ENCODE results near the gene DBNDD1.
A peak's percentile ranks its signal among the peaks of the same experiment; 100 is the strongest.
"Not testable (repeated sequence)": the region's sequence is repeated elsewhere in the genome, so short reads cannot be mapped to it uniquely, and the experiment has no call there.

Gene DBNDD1

GRCh38 chr16:89986600-89986999 lies 32.7 kb downstream of the DBNDD1 start:
- DNase-seq: no peak

- DNase-seq: no peak
Observed at GRCh38 chr16:89985219-89985618, 34.0 kb downstream of the DBNDD1 start.

DNA sequence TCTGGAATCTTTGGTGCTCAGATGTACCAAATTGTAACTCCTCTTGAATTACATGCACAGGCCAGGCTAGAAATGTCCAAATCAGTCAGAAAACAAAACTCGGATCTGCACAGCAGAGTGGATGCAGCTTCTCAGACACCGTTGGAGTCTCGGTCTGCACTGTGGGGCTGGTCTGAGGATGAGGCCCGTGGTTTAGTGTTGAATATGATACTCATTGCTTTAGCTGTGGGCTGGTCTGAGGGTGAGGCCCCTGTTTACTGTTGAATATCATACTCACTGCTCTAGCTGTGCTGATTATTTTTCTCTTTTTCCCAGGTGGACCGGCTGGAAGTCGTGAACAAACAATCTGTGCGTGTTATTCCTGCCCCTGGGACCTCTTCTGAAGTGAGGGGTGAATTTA lies 35.0 kb downstream of the DBNDD1 start:
- no peak for DNase-seq

GRCh38 chr16:89983536-89983935 lies 35.7 kb downstream of the DBNDD1 start:
- peak; percentile 27 for DNase-seq

DNA sequence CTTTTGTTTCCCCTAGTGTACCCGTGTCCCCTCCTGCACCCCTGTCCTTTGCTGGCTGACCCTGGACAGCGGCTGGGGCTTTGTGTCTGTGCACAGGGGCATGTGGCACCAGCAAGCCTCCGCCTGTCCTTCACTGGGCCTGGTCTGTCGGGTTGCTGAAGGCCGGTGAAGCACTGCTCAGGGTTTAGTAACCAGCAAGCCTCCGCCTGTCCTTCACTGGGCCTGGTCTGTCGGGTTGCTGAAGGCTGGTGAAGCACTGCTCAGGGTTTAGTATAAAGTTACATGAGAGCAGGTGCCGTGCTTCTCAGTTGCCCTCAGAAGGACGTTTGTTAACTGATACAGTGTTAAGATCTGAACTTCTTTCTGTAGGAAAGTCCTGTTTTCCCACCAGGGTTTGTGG lies 36.9 kb downstream of the DBNDD1 start:
- no peak for DNase-seq

DNA sequence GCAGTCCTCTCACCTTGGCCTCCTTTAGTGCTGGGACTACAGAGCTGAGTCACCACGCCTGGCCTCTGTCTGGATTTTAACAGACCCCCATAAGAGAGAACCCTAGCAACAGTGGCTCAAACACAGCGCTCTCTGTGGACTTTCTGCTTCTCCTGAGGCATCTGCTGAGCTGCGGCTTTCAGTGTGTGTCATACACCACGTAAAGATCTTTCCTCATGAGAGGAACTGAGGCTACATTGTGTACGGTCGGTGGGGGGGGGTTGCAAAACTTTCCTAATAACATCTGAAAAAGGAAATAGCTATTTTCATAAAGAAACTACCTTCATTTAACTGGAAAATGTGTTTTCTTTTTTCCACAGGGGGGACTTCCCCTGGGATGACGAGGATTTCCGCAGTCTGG lies 37.8 kb downstream of the DBNDD1 start:
- DNase-seq: peak; percentile 19

DNA sequence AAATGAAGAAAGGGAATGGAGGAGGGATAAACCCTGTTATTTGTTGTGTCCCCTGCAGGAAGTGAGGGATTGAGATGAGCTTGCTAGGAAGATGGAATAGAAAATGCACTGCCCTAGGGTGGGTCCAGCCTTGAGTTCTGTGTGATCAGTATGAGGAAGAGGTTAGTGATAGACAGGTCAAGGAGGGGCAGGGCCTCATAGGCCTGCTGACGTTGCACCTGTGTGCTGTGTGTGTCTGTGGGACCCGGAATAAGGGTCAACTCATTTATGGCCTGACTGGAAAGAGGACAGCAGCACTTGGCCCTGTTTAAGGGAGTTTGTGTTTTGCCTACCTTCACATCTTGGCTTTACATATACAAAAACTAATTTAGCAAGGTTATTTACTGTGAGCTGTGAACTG lies 44.4 kb downstream of the DBNDD1 start:
- no peak for DNase-seq

DNA sequence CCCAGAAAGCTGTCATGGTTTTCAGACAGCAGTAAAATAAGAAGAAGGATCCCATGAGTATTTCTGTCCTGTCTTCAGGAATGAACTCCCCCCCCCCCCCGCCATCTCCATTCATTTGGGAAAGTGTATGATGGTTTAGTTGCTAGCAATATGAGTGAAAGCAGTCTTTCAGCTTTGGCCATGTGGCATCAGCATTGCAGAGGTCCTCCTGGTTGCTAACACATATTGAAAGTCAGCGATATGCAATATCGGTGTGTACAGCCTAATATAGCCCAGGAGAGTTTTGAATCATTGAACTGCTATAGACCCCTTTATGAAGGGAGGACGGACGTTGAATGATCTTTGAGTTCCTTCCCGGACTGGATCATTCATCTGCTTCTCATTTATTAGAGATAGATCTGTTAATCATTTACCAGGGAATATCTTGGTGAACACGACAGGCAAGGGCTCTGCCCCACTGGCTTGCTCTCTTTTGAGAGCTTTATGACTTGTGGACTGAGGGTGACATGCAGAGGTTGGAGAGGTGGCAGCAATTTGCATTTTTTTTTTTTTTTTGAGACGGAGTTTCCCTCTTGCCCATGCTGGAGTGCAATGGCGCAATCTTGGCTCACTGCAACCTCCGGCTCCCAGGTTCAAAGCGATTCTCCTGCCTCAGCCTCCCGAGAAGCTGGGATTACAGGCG lies 45.5 kb downstream of the DBNDD1 start:
- DNase-seq: no peak

DNA sequence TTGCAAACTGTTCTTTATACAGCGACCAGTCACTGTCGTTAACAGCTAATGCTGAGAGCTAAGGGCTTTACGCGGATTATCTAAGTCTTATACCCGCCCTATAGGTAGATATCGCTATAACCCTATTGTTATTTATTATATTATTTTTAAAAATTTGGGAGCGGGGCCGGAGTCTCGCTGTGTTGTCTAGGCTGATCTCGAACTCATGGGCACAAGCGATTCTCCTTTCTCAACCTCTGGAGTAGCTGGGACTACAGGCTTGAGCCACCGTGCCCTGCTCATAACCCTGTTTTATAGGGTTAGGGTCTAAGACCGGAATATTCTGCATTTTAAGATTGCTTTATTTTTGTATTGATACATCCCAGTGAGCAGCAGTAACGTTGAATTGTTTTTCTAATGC lies 46.0 kb downstream of the DBNDD1 start:
- no peak for DNase-seq

DNA sequence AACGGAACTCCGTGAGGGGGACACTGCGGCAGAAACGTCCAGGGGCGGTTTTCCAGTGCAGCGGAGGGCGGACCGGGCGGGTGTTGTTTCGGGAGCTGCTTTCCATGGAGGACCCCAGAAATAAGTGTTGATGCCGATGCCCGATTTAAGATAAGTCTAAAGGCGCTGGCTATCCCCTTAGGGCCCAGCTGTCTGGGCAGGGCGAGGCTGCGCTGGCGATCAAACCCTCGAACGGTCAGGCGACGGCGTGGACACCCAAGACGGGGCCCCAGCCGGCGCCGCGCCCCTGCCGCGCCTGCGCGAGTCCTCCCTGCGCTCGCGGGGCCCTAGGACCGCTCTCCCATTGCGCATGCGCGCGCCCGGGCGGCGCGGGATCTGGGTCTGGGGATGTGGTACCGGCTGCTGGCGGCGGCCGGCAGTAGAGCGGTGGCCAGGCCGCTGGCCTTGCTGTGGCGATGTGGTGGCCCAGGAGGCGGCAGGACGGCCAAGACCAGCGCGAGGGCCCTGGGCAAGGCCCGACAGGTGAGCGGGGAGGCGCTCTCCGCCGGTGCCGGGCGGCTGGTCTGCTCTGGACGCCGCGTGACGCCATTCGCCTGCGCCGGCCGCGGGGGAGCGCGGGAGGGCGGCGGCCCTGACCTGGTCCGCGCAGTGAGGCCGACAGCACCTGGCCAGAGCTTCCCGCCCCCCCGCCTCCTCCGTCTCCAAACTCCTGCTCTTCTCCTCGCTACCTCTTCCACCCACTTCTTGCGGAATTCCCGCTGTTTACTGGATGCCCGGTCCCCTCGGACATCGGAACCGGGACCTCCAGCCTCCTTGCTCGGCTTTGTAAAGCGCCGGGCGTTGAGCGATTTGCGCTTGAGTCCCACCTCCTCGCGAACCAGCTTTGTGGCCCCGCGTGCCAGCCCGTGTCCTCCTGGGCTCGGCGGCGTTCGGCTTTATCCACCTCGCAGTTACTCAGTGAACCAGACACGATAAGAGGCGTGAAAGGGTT lies 46.7 kb downstream of the DBNDD1 start:
- peak; percentile 90 for DNase-seq

DNA sequence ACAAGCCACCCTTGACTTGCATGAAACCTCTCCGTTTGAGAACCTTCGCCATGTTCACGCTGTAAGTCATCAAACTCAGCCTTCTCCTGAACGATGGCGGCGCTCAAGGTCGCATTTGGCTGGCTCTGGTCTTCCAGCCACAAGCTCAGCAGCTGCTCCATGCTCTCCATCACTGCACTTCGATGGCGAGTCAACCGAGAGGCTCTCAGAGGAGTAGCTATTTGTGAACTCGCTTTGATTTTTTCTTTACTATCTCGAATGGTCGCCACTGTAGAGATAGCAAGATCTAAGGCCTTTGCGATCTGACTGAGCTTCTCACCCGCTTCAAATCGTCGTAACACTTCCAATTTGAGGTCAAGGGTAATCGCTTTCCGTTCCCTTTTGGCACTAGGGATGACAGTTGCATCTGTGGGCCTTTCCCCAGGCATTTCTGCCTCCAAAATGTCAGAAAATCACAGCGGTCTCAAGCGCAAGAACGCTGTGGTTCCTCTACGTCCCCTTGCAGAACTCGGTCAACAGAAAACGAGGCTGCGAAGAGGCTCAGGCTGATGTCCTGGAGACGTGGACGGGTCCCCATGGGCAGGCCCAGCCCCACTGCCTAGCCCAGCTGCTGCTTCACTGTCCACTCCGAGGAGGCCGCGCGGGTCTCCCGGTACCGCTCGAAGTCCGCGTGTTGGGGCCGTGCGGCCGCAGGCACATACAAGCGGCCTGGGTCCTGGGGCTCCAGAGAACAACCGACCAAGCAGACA lies 47.6 kb downstream of the DBNDD1 start:
- no peak for DNase-seq

DNA sequence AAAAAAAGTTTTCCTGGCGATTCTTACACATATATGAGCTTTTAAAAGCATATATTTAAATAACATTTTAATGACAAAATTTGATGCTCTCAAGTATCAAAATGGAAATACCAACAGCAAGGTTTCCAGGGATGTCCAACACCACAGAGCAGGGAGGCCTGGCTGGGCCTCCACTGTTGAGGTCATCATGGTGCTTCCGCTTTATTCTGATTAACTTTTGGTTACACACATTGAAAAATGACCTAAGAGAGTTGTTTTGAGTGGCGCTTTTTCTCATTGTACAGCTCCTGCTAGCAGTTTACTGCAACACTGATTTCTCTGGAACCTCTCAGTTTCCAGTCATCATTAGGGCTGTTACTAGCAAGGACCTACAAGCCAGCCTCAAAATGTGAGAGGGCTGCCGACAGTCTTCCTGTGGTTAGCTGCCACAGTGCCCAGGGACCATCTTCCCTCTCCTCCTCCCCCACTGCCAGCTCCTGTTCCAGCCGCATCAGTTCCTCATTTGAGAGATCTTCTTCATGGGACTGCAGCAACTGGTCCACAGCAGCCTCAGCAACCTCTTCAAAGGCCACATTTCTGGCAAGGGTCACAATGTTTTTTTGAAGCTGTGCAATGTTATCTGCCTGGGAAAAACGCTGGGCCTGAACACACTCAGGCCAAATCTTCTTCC lies 49.4 kb downstream of the DBNDD1 start:
- no peak for DNase-seq

GRCh38 chr16:89968074-89968473 lies 51.2 kb downstream of the DBNDD1 start:
- DNase-seq: not testable (repeated sequence)

GRCh38 chr16:89967436-89967835 lies 51.8 kb downstream of the DBNDD1 start:
- DNase-seq: not testable (repeated sequence)

DNA sequence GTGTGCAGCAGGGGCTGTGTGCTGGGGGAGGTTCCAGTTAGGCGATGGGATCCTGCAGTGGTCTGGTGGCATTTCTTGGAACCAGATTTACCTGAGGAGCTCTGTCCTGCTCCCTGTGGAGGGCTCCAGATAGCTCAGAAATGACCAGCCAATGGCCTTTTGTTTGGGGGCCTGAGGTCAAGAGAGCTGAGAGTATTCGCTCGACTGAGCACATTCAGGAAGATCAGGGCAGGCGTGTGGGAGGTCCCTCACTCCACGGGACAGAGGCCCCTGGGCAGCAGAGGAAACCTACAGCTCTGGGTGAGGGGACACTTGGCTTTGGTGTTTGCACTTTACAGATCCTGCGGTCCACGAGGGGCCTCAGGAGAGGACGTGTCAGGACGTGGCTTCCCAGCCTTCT lies 52.5 kb downstream of the DBNDD1 start:
- no peak for DNase-seq

DNA sequence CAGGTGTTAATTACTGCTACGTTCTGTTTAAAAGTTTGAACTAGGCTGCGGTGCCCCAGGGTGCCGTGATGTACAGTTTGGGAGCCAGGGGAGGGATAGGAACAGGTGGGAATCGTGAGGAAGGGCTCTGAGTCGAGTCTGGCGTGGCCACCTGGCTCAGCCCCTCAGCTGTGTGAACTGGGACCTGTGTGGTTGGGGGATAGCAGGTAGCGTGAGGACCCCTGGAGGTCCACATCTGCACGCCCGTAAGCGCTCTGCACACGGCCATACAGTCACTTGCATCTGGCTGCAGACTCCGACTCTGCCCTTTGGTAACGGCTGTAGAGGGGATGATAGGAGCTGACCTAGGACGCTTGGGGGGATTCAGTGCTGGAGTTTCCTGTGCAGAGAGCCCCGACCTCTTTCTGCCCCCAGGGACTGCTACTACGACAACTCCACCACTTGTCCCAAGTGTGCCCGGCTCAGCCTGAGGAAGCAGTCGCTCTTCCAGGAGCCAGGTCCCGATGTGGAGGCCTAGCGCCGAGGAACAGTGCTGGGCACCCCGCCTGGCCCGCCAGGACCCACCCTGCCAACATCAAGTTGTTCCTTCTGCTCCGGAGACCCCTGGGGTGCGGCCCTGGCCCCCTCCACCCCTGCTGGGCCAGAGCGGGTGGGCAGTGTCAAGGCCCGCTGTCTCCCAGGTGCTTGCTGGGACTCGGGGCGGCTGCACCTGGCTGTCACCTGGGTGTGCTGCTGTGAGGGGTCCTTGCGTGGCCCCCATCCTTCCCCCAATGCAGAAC lies 53.6 kb downstream of the DBNDD1 start:
- DNase-seq: no peak

DNA sequence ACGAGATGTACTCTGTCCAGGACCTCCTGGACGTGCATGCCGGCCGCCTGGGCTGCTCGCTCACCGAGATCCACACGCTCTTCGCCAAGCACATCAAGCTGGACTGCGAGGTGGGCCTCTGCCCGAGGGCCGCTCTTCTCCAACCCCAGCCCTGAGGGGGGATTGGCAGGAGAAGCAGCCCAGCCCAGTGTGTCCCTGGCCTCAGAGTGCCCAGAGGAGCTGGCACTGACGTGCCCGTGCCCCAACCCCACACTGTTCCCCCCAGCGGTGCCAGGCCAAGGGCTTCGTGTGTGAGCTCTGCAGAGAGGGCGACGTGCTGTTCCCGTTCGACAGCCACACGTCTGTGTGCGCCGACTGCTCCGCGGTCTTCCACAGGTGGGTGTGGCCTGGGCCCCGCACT lies 55.1 kb downstream of the DBNDD1 start:
- no peak for DNase-seq

DNA sequence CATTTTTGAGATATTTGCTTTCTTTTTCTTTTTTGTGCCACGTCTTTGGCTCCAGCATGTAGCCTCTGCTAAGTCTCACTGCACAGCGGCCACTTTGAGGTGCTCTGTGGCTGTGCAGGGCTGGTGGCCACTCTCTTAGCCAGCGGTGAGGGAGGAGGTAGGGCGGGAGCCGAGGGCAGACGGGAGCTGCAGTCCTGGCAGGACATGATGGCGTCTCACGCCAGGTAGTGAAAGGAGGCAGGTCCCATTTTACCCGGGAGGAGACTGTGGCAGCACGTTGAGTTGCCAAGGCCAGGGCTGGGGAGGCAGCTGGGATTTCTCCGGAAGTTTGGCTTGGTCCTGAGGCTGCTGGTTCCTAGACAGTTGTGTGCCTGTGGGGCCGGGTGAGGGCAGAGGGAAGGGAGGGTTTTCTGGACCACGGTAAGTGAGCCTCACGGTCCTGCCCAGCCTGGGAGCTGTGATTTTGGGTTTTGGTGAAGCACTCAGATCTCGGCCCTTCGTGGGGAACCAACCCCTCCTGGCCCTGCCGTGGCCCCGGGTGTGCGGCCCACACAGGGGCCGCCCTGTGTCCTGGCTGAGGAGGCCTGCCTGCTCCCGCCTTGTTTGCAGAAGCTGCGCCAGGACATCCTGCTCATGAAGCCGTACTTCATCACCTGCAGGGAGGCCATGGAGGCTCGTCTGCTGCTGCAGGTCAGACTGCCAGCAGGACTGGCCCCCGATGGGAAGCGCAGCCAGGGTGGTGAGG lies 56.3 kb downstream of the DBNDD1 start:
- no peak for DNase-seq

DNA sequence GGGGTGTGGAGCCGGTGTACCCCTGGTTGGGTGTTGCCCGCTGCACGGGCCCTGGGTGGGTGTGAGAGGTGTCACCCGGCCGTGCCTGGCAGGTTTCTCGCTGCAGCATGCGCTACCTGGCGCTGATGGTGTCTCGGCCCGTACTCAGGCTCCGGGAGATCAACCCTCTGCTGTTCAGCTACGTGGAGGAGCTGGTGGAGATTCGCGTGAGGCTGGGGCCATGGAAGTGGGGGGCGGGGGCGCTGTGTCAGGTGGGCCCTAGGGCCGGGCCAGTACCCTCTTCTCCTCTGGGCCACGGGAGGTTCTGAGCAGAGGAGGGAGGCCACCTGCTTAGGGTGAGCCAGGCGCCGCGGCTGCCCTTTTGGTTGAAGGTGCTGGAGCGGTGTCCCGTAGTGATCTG lies 57.3 kb downstream of the DBNDD1 start:
- DNase-seq: no peak

GRCh38 chr16:89960966-89961365 lies 58.3 kb downstream of the DBNDD1 start:
- no peak for DNase-seq

GRCh38 chr16:89958596-89958995 lies 60.7 kb downstream of the DBNDD1 start:
- no peak for DNase-seq
